WTC11 (cell line): ENCODE results near the gene PRR14L. TPM values are rescaled to one million over a fixed set of nuclear protein-coding genes. Genes with fewer than 3 reads are reported as not detected.
"Not testable (repeated sequence)": the region's sequence is repeated elsewhere in the genome, so short reads cannot be mapped to it uniquely, and the experiment has no call there.

ENCODE experiments used
- ATAC-seq: fragments of 200-7000 bp; cut with Tn5 transposase; 2 replicates; pipeline ENCODE4 v1.10.0; 2021; ENCODE audit warnings: mild to moderate bottlenecking, moderate library complexity
- CTCF ChIA-PET: fragments of 300-600 bp; sonication (Branson Sonifier 250); formaldehyde crosslinking; loops from one replicate; lab custom pipeline; 2021; ENCODE audit warnings: antibody characterized with exemption; lab: Charles Lee
- POLR2A ChIA-PET: fragments of 350-600 bp; sonication (Branson Sonifier 250); formaldehyde crosslinking; loops from one replicate; lab custom pipeline; 2021; ENCODE audit warnings: antibody characterized with exemption; lab: Charles Lee
- DNase-seq: peaks from one replicate; pipeline ENCODE4 v3.0.0; 2021; ENCODE audit warnings: low spot score
- H3K27ac Mint-ChIP-seq: 2 replicates; pipeline ENCODE4 v1.8.0; 2021; ENCODE audit warnings: mixed read lengths
- H3K27me3 Mint-ChIP-seq: 2 replicates; pipeline ENCODE4 v1.8.0; 2021; ENCODE audit warnings: low read depth, mild to moderate bottlenecking, moderate library complexity, mixed read lengths
- H3K36me3 Mint-ChIP-seq: 2 replicates; pipeline ENCODE4 v1.8.0; 2021; ENCODE audit warnings: mixed read lengths
- H3K4me1 Mint-ChIP-seq: 2 replicates; pipeline ENCODE4 v1.8.0; 2022; ENCODE audit warnings: mixed read lengths
- H3K4me3 Mint-ChIP-seq: 2 replicates; pipeline ENCODE4 v1.8.0; 2021; ENCODE audit warnings: mild to moderate bottlenecking, moderate library complexity, mixed read lengths
- H3K9me3 Mint-ChIP-seq: 2 replicates; pipeline ENCODE4 v1.8.0; 2021; ENCODE audit warnings: mixed read lengths
- ATF6 ChIP-seq: sonication (generic); formaldehyde crosslinking; IDR thresholded peaks from 2 replicates; pipeline ENCODE4 v1.8.1; 2023; ENCODE audit warnings: mild to moderate bottlenecking, missing genetic modification reagents
- CBFB ChIP-seq: sonication (generic); formaldehyde crosslinking; IDR thresholded peaks from 2 replicates; pipeline ENCODE4 v1.8.1; 2022; ENCODE audit warnings: mild to moderate bottlenecking, low read depth, missing genetic modification reagents
- E2F1 ChIP-seq: sonication (generic); formaldehyde crosslinking; IDR thresholded peaks from 2 replicates; pipeline ENCODE4 v1.8.0; 2022; ENCODE audit warnings: mild to moderate bottlenecking, missing genetic modification reagents
- EMX1 ChIP-seq: fragments of 250-450 bp; sonication (Bioruptor Pico); IDR thresholded peaks from 2 replicates; pipeline ENCODE4 v1.8.0; 2021; ENCODE audit warnings: mild to moderate bottlenecking
- ETV6 ChIP-seq: sonication (generic); formaldehyde crosslinking; IDR thresholded peaks from 2 replicates; pipeline ENCODE4 v1.8.1; 2022; ENCODE audit warnings: mild to moderate bottlenecking, missing genetic modification reagents
- FOXP1 ChIP-seq: sonication (generic); formaldehyde crosslinking; IDR thresholded peaks from 2 replicates; pipeline ENCODE4 v1.8.0; 2022; ENCODE audit warnings: missing genetic modification reagents, mild to moderate bottlenecking, moderate library complexity, borderline replicate concordance
- FOXP4 ChIP-seq: sonication (generic); formaldehyde crosslinking; IDR thresholded peaks from 2 replicates; pipeline ENCODE4 v1.8.0; 2022; ENCODE audit warnings: mild to moderate bottlenecking, missing genetic modification reagents
- HMGXB4 ChIP-seq: sonication (generic); formaldehyde crosslinking; IDR thresholded peaks from 2 replicates; pipeline ENCODE4 v1.8.1; 2023; ENCODE audit warnings: mild to moderate bottlenecking, moderate library complexity, missing genetic modification reagents
- IRF1 ChIP-seq: sonication (generic); formaldehyde crosslinking; IDR thresholded peaks from 2 replicates; pipeline ENCODE4 v1.8.0; 2023; ENCODE audit warnings: missing genetic modification reagents
- JAZF1 ChIP-seq: fragments of 250-450 bp; sonication (Bioruptor Pico); IDR thresholded peaks from 2 replicates; pipeline ENCODE4 v1.9.0; 2021; ENCODE audit warnings: moderate library complexity, mild to moderate bottlenecking, inconsistent platforms
- MAX ChIP-seq: sonication (generic); formaldehyde crosslinking; IDR thresholded peaks from 2 replicates; pipeline ENCODE4 v1.8.0; 2022; ENCODE audit warnings: mild to moderate bottlenecking, missing genetic modification reagents
- NFE2L1 ChIP-seq: sonication (generic); formaldehyde crosslinking; IDR thresholded peaks from 2 replicates; pipeline ENCODE4 v1.8.1; 2023; ENCODE audit warnings: missing genetic modification reagents
- NFYB ChIP-seq: sonication (generic); formaldehyde crosslinking; conservative IDR thresholded peaks from 2 replicates; pipeline ENCODE4 v1.8.0; 2022; ENCODE audit warnings: low read depth, missing genetic modification reagents
- SP1 ChIP-seq: sonication (generic); formaldehyde crosslinking; conservative IDR thresholded peaks from 2 replicates; pipeline ENCODE4 v1.8.1; 2022; ENCODE audit warnings: missing genetic modification reagents
- USF1 ChIP-seq: sonication (generic); formaldehyde crosslinking; IDR thresholded peaks from 2 replicates; pipeline ENCODE4 v1.8.0; 2022; ENCODE audit warnings: mild to moderate bottlenecking, missing genetic modification reagents
- ZBTB43 ChIP-seq: sonication (generic); formaldehyde crosslinking; IDR thresholded peaks from 2 replicates; pipeline ENCODE4 v1.8.1; 2023; ENCODE audit warnings: mild to moderate bottlenecking, missing genetic modification reagents
- ZNF219 ChIP-seq: sonication (generic); formaldehyde crosslinking; IDR thresholded peaks from 2 replicates; pipeline ENCODE4 v1.8.0; 2023; ENCODE audit warnings: missing genetic modification reagents, mild to moderate bottlenecking, borderline replicate concordance
- total RNA-seq: library from RNA; stranded (reverse); gene quantifications from 3 replicates; pipeline ENCODE4 v1.2.3, GENCODE V29; 2021

Gene PRR14L
- total RNA-seq, 1 experiment from 2014 or later = 90.1 TPM

GRCh38 chr22:31661851-31662667 is 87.9 kb downstream of the PRR14L start, which contains the start of gene PISD (continued):
- TF ChIP-seq IRF1 (CRISPR knock-in tag) (no peak), NFE2L1 (CRISPR knock-in tag) (0 out of 2 replicates have a peak, but pooled peaks have one; percentile 49), USF1 (CRISPR knock-in tag) (peak; percentile 52; the same call in 1 of the 2 replicates), MAX (CRISPR knock-in tag) (peak; percentile 83), ATF6 (no peak), FOXP1 (CRISPR knock-in tag) (peak; percentile 65; the same call in 1 of the 2 replicates), HMGXB4 (CRISPR knock-in tag) (0 out of 2 replicates have a peak, but pooled peaks have one; percentile 21), E2F1 (CRISPR knock-in tag) (no peak), EMX1 (CRISPR knock-in tag) (no peak), FOXP4 (CRISPR knock-in tag) (peak; percentile 88), CBFB (CRISPR knock-in tag) (0 out of 2 replicates have a peak, but pooled peaks have one; percentile 73), JAZF1 (no peak), ETV6 (CRISPR knock-in tag) (peak; percentile 84), ZBTB43 (CRISPR knock-in tag) (0 out of 2 replicates have a peak, but pooled peaks have one; percentile 16), ZNF219 (no peak), SP1 (CRISPR knock-in tag) (peak; percentile 100), NFYB (CRISPR knock-in tag) (peak; percentile 91)

- not testable (repeated sequence) for H3K36me3 Mint-ChIP-seq, ATAC-seq, H3K9me3 Mint-ChIP-seq, DNase-seq, H3K27me3 Mint-ChIP-seq
- peak overlapping the region; percentile 99 for H3K27ac Mint-ChIP-seq
- H3K4me3 Mint-ChIP-seq = peak overlapping the region; percentile 99
- ChIA-PET CTCF (interaction anchor here (0.6 to 3.1 kb wide), 6 partner anchors 11 to 457 kb away, joined by 3 to 46 read pairs (median 4); no protein-coding TSS in a partner anchor), POLR2A (interaction anchor here (0.6 to 2.3 kb wide), 3 partner anchors 55 to 1748 kb away, joined by 3 to 9 read pairs (median 3); no protein-coding TSS in a partner anchor)
- peaks cover 12% of the 10 kb centered on the region for H3K4me1 Mint-ChIP-seq
Observed at GRCh38 chr22:31660860-31661341, 89.0 kb downstream of the PRR14L start.
